PFSK-1 (cell line): ENCODE data around the gene SPECC1.

ENCODE experiments used
- FOXP2 ChIP-seq: optimal IDR thresholded peaks from 2 replicates; pipeline ENCODE3; 2011; ENCODE audit warnings: borderline replicate concordance, control low read depth, inconsistent platforms; ENCODE audit not compliant: insufficient read depth; ENCODE audit errors: extremely low read length, extremely low read depth
- POLR2AphosphoS5 ChIP-seq: IDR thresholded peaks from 2 replicates; pipeline ENCODE4 v1.6.1; 2012; ENCODE audit warnings: low read depth, mild to moderate bottlenecking, control low read depth, low read length, moderate library complexity
- REST ChIP-seq, 2 experiments: IDR thresholded peaks; 2 replicates each; pipeline versions ENCODE4 v1.6.1 to v1.8.0; 2011 to 2012; ENCODE audit warnings: low read depth in 2 of 2, low read length in 2 of 2, control low read depth in 1 of 2, inconsistent platforms in 1 of 2, mild to moderate bottlenecking in 1 of 2, moderate library complexity in 1 of 2; ENCODE audit not compliant: insufficient read depth in 1 of 2
- SIN3A ChIP-seq: IDR thresholded peaks from 2 replicates; pipeline ENCODE4 v1.6.1; 2012; ENCODE audit warnings: mild to moderate bottlenecking, low read length, moderate library complexity, borderline replicate concordance; ENCODE audit not compliant: insufficient read depth
- TAF1 ChIP-seq: IDR thresholded peaks from 2 replicates; pipeline ENCODE4 v1.6.1; 2012; ENCODE audit warnings: low read length, control low read depth, borderline replicate concordance; ENCODE audit not compliant: insufficient read depth

The SPECC1 gene

GRCh38 chr17:20074001-20074400 is 64.8 kb downstream of the SPECC1 start:
- TF ChIP-seq SIN3A (no peak), TAF1 (no peak), FOXP2 (no peak), POLR2AphosphoS5 (no peak), REST (IDR thresholded peaks at IDR 0.05; ENCODE audit: insufficient read depth in 1 of 2, low read depth in 2 of 2, low read length in 2 of 2) (no peak)

GRCh38 chr17:20074489-20074888 is 65.3 kb downstream of the SPECC1 start:
- no peak for TF ChIP-seq POLR2AphosphoS5
- no peak for TF ChIP-seq REST (IDR thresholded peaks at IDR 0.05; ENCODE audit: insufficient read depth in 1 of 2, low read depth in 2 of 2, low read length in 2 of 2)
- TF ChIP-seq SIN3A: no peak
- TF ChIP-seq FOXP2: no peak
- no peak for TF ChIP-seq TAF1

GRCh38 chr17:20077978-20078685 is 69.0 kb downstream of the SPECC1 start:
- TF ChIP-seq POLR2AphosphoS5 (no peak), TAF1 (no peak), REST (IDR thresholded peaks at IDR 0.05; ENCODE audit: insufficient read depth in 1 of 2, low read depth in 2 of 2, low read length in 2 of 2) (no peak), FOXP2 (no peak)

DNA sequence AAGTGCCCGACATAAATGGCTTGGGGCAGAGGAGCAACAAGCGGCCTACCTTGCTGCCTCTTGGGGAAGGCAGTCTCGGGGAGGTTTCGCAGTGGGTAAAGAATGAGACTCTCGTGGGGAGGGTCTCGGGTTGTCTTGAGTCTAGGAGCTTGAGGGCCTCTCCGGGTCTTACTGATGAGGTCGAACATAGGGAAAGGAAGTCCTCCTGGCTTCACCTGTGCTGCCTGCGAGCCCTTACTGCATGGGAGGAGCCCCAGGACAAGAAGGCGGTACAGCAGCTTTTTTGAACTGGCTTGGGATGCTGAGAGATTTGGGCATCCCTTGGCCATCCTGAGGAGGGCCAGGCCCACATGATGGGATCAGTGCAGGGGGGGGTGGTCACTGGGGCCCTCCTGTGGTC is 71.4 kb downstream of the SPECC1 start:
- TF ChIP-seq TAF1: no peak
- no peak for TF ChIP-seq SIN3A
- no peak for TF ChIP-seq FOXP2

GRCh38 chr17:20083156-20083859 is 74.1 kb downstream of the SPECC1 start:
- TF ChIP-seq TAF1 (no peak), SIN3A (no peak), POLR2AphosphoS5 (no peak), FOXP2 (no peak), REST (IDR thresholded peaks at IDR 0.05; ENCODE audit: insufficient read depth in 1 of 2, low read depth in 2 of 2, low read length in 2 of 2) (no peak)
